AG20443 (cell line): ENCODE data around the gene FAM20B.

Source experiments
- DNase-seq: peaks from one replicate; pipeline ENCODE4 v3.0.0; 2012; ENCODE audit warnings: low spot score, mixed read lengths

FAM20B gene

DNA sequence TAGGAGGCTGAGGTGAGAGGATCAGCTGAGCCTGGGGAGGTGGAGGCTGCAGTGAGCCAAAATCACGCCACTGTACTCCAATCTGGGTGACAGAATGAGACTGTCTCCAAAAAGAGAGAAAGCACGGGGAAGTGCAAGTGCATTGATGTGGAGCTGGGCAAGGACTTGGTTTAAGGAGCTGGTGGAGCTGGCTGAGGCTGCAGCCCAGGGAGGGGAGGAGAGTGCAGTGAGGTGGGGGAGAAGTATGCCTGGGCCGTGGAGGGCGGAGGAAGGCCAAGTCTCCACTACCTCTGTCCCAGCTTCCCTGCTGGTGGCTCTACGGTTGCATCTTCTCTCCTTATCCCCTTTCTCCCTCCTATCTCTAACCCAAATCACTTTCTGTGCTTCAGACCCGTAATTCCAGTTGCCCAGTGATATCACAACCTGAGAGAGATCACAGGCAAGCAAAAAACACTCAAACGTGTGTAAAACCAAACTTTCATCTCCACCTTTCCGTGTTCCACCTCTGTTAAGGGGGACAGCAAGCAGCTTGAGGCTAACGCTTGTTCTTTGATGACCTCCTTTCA lies 67.3 kb downstream of the FAM20B start:
- DNase-seq = no peak

- no peak for DNase-seq
These were observed 69.1 kb downstream of the FAM20B start for GRCh38 chr1:179094818-179095217.

- no peak for DNase-seq
These were observed 69.7 kb downstream of the FAM20B start for GRCh38 chr1:179095377-179095776.

DNA sequence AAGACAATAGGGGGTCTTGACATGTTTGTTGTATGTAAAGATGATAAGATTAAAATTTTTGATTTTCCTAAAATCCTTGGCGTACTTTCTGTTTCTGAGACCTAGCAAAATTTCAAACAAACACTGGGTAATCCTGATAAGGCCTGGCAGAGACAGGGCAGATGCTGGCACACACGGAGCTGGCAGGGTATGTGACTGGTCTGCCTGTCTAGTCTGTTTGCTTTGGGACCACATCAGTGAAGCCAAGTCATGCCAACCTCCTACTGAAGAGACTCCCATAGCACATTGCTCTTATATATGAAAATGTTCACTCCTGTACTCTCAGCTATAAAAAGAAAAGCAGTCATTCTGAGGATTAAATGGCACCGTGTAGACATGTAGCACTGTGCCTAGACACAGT lies 70.2 kb downstream of the FAM20B start:
- DNase-seq = no peak

DNA sequence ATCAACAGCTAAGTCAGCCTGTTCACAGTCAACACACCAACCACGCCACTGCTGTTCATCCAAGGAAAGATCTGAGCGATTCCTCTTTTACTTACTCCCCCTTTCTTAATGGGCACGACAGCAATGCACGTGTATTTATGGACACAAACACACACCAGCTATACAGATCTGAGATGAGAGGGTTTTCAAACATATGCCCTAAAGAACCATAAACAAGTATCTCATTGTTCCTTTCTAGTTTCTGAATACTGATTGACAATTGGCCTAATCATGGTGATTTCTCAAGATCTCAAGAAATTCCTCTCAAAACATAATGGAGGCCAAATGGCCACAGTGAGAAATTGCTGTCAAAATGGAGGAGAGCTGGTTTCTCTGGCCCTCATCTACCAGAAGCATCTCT lies 74.2 kb downstream of the FAM20B start:
- DNase-seq = no peak

DNA sequence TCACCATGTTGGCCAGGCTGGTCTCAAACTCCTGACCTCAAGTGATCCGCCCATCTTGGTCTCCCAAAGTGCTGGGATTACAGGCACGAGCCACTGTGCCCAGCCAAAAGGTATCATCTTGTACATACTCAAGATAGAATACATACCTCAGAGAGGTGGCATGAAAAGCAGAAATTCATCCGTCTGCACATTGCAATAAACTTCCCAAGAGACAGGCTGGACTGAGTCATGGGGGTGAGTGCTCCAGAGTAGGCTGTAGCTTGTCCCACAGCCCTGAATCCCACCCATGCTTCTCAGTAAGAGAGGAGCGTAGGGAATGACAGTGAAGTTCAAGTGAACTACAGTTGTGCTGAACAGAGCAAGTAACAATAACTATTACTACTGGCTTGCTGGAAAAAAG lies 75.9 kb downstream of the FAM20B start:
- DNase-seq = no peak

DNA sequence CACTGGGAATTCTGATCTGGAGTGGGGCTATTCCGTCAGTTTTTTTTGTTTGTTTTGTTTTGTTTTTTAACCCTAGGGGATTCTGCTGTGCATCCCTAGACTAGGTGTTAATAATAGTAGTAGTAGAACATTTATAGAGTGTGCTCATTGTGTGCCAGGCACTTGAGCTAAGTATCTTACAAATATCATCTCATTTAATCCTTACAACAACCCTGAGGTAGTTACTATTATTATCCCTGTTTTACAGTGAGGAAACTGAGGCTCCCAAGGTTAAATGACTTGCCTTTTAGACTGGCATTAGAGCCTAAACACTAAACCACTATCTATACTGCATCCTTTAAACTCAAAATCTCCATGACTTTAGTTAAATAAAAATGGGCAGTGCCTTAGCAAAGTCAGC lies 78.3 kb downstream of the FAM20B start:
- DNase-seq = no peak

DNA sequence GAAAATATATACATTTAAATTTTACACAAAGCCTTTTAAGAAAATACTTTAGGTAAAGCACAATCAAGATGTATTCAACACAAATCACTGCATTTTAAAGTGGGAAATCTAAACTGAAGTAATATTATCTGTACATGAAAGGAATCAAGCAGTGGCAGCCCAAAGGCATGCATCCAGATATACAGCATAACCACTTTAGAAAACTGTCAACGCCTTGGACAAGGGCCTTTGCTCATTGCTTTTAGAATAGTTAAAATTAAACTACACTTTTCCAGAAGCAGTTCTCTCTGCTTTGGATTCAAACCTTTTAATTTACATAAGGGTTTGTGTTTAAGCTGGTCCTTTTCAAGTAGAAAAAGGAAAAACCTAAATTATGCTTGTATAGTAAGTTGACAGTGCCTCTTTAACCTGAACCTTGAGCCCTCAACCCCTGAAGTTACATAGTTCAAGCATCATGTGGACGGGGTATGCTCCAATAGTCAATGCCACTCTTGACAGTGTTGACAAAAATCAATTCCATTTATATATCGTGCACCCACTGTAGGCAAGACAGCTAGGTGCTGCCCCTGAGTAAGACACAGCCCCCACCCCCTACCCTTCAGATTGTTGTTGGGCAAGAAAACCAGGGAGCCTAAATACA lies 79.0 kb downstream of the FAM20B start:
- no peak for DNase-seq

- DNase-seq = no peak
These were observed 79.7 kb downstream of the FAM20B start for GRCh38 chr1:179105393-179105792.

DNA sequence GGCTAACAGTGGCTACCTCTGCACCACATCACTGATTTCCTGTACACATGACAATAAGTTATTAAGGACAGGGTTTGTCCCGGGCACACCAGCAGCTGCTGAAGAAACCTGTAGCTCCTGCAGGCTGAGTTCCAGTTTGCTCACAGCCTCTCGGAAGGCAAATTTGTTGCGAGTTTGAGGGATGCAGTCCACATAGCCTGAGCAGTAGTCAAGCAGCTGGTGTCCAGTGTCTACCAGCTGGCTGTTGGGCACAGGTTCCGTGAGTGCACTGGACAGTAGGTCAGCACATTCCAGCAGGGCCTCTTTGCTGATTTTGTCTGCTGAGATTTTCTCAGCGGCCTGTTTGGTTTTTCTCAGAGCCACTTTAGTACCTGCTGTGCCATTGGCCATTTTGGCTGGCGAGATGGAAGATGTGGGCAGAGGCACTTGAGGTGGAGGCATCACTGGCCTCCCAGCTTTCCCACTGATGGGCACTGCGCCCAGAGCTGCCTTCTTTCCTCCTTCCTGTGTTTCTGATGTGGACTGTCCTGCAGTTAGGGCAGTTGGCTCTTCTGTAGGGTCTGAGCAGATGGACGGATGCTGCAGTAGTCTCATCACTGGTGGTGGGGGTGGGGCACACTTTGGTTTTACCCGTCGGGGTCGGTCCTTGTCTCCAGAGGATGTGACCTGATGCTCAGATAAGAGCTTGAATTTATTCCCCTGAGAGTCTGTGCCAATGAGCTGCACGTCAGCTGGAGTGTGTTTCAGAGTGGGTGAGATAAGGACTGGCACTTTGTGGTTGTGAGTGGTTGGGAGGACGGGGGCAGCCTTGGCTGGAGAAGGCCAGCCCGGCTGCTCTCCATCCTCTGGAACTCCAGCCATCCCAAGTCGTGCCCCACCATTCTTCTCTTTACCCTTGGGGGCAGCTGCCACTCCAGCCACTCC lies 82.3 kb downstream of the FAM20B start:
- no peak for DNase-seq

- no peak for DNase-seq
These were observed 83.0 kb downstream of the FAM20B start for GRCh38 chr1:179108644-179109043.

- DNase-seq = no peak
These were observed 89.5 kb downstream of the FAM20B start for GRCh38 chr1:179115181-179115580.

GRCh38 chr1:179119513-179119912 lies 93.8 kb downstream of the FAM20B start:
- DNase-seq = no peak

GRCh38 chr1:179120736-179121135 lies 95.0 kb downstream of the FAM20B start:
- DNase-seq = no peak

- DNase-seq = no peak
These were observed 95.7 kb downstream of the FAM20B start for GRCh38 chr1:179121159-179121938.

DNA sequence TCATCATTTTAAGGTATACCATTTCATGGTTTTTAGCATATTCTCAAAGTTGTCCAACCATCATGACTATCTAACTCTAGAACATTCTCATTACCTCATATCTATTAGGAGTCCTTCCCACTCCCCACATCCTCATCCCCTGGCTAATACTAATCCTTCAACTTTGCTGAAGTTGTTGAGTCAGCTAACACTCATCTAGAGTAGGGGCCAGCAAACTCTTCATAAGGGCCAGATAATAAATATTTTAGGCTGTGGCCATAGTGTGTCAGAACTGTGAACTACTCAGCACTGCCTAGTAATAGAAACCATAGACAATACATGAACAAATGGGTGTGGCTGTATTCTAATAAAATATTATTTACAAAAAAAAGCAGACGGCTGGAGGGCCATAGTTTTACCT lies 99.2 kb downstream of the FAM20B start:
- no peak for DNase-seq
